GM19372 (cell line): ENCODE measurements around the gene SIAH2.

Experiments
- ATAC-seq: cut with Tn5 transposase; IDR thresholded peaks from one replicate; pipeline ENCODE4 v1.9.1; 2021; ENCODE audit warnings: mild to moderate bottlenecking, low read depth, moderate library complexity; ENCODE audit not compliant: unreplicated experiment

The SIAH2 gene

DNA sequence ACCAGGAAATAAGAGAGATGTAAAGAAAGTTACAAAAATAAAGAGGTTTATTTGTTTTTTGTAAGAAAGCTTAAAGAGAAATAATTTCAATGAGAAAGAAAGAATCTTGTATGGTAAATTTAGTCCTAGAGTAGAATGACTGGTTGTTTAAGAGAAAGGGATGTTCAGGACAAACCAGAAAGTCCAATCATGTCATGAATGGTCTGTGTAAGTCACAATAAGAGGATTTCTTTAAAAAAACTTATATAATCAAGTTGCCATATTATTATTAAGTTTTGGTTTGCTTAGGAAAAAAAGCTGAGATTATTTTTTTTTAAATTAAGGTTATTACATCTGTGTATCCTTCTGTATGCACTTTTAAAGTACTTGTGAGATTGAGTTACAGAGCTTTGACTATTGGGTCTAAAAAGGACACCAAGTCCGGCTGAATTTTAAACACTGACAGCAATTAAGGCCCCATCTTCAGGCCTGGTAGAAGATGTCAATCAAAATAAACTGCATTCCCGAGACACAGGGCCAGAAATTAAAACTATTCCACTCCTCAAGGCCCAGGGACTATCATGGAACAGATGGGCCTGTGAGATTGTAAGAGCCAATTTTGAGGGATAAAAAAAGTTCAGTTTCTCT, 71.4 kb downstream of the SIAH2 start:
- no peak for ATAC-seq
